GM18505 (cell line): ENCODE data around the gene CYBC1.

ENCODE experiments used
- ATAC-seq: cut with Tn5 transposase; IDR thresholded peaks from one replicate; pipeline ENCODE4 v1.9.1; 2021; ENCODE audit not compliant: unreplicated experiment
- POLR2A ChIP-seq: IDR thresholded peaks from 4 replicates; pipeline ENCODE4 v1.6.1; 2011; ENCODE audit warnings: borderline replicate concordance; ENCODE audit not compliant: insufficient read depth, insufficient read length; ENCODE audit errors: extremely low read depth

The CYBC1 gene

GRCh38 chr17:82396601-82397435 is 53.7 kb downstream of the CYBC1 start:
- TF ChIP-seq POLR2A: no peak
- no peak for ATAC-seq

GRCh38 chr17:82394278-82394677 is 56.3 kb downstream of the CYBC1 start:
- no peak for TF ChIP-seq POLR2A
- ATAC-seq: no peak

- ATAC-seq: no peak
- no peak for TF ChIP-seq POLR2A
Measured at GRCh38 chr17:82392941-82393340, 57.6 kb downstream of the CYBC1 start.
